H1 (cell line): ENCODE measurements around the gene GALNT17. TPM values are rescaled to one million over a fixed set of nuclear protein-coding genes. Genes with fewer than 3 reads are reported as not detected.
A peak's percentile ranks its signal among the peaks of the same experiment; 100 is the strongest.

Source experiments
- CTCF ChIA-PET: fragments of 300-600 bp; sonication (Branson Sonifier 250); formaldehyde crosslinking; loops from one replicate; lab custom pipeline; 2021; ENCODE audit not compliant: partially characterized antibody; lab: Charles Lee
- POLR2A ChIA-PET: fragments of 300-600 bp; sonication (Branson Sonifier 250); formaldehyde crosslinking; loops from one replicate; lab custom pipeline; 2021; ENCODE audit warnings: inconsistent platforms; ENCODE audit not compliant: partially characterized antibody; lab: Charles Lee
- DNase-seq, 2 experiments: peaks; one replicate each; pipeline versions ENCODE4 v3.0.0 to v3.0.0-alpha.2; 2010 to 2022; ENCODE audit warnings: low spot score in 2 of 2, low read depth in 1 of 2, mixed read lengths in 1 of 2
- FAIRE-seq: peaks from 2 replicates; lab custom pipeline; 2011; peaks lifted over from hg19 to GRCh38; lab: Jason Lieb, UNC
- H2AFZ ChIP-seq: 2 replicates; pipeline ENCODE4 v1.8.1; 2012; ENCODE audit warnings: low read length, inconsistent platforms
- H2AK5ac ChIP-seq: 2 replicates; pipeline ENCODE4 v1.6.1; 2013; ENCODE audit warnings: low read depth, low read length
- H2BK120ac ChIP-seq: replicated peaks from 2 replicates; pipeline ENCODE3; 2013; ENCODE audit warnings: low read depth, low read length, inconsistent platforms
- H2BK12ac ChIP-seq: 2 replicates; pipeline ENCODE4 v1.6.1; 2013; ENCODE audit warnings: low read depth, low read length
- H2BK15ac ChIP-seq: 2 replicates; pipeline ENCODE4 v1.6.1; 2013; ENCODE audit warnings: low read length
- H2BK20ac ChIP-seq: 2 replicates; pipeline ENCODE4 v1.6.1; 2013; ENCODE audit warnings: low read length
- H2BK5ac ChIP-seq: 2 replicates; pipeline ENCODE4 v1.6.1; 2013; ENCODE audit warnings: low read depth, low read length
- H3K14ac ChIP-seq: 2 replicates; pipeline ENCODE4 v1.6.1; 2013; ENCODE audit warnings: inconsistent platforms; ENCODE audit not compliant: insufficient read length
- H3K18ac ChIP-seq: 2 replicates; pipeline ENCODE4 v1.6.1; 2013; ENCODE audit warnings: low read length; ENCODE audit errors: extremely low read depth
- H3K23ac ChIP-seq: 2 replicates; pipeline ENCODE4 v1.6.1; 2013; ENCODE audit warnings: inconsistent platforms; ENCODE audit not compliant: insufficient read length
- H3K23me2 ChIP-seq: 2 replicates; pipeline ENCODE4 v1.6.1; 2013; ENCODE audit warnings: low read depth, low read length
- H3K27ac ChIP-seq: 2 replicates; pipeline ENCODE4 v1.6.1; 2011; ENCODE audit warnings: low read depth, low read length, inconsistent platforms
- H3K27me3 ChIP-seq, 4 experiments: replicated peaks in 1 of 4; 1 replicate in 1 of 4; 2 replicates in 3 of 4; pipeline versions ENCODE4 v1.6.1 to v1.8.1; 2011 to 2013; ENCODE audit warnings: low read length in 3 of 4, mild to moderate bottlenecking in 3 of 4, inconsistent platforms in 2 of 4, mixed read lengths in 2 of 4, moderate library complexity in 1 of 4; ENCODE audit not compliant: control insufficient read depth in 3 of 4, insufficient read depth in 3 of 4; ENCODE audit errors: extremely low read depth in 1 of 4
- H3K36me3 ChIP-seq, 4 experiments: 2 replicates each; pipeline versions ENCODE4 v1.6.1 to v1.8.1; 2011 to 2013; ENCODE audit warnings: mild to moderate bottlenecking in 4 of 4, low read length in 3 of 4, moderate library complexity in 2 of 4, control low read depth in 1 of 4, inconsistent platforms in 1 of 4; ENCODE audit not compliant: insufficient read depth in 4 of 4, control insufficient read depth in 2 of 4
- H3K4ac ChIP-seq: replicated peaks from 2 replicates; pipeline ENCODE3; 2013; ENCODE audit warnings: low read length, low read depth, mixed read lengths, inconsistent platforms; ENCODE audit not compliant: insufficient read length
- H3K4me1 ChIP-seq, 4 experiments: replicated peaks in 1 of 4; 1 replicate in 1 of 4; 2 replicates in 3 of 4; pipeline versions ENCODE4 v1.6.1 to v1.8.1; 2011 to 2013; ENCODE audit warnings: low read length in 3 of 4, inconsistent platforms in 2 of 4, mixed read lengths in 1 of 4; ENCODE audit not compliant: insufficient read depth in 4 of 4, control insufficient read depth in 3 of 4
- H3K4me2 ChIP-seq, 2 experiments: 2 replicates each; pipeline versions ENCODE4 v1.6.1 to v1.8.1; 2011 to 2013; ENCODE audit warnings: low read depth in 2 of 2, low read length in 2 of 2, control low read depth in 1 of 2, inconsistent platforms in 1 of 2, mild to moderate bottlenecking in 1 of 2; ENCODE audit not compliant: insufficient read depth in 1 of 2
- H3K4me3 ChIP-seq, 4 experiments: fragments of 200-600, 300-600 bp in 1 of 4; sonication (generic), shearing (Covaris generic), sonication (Bioruptor Twin) in 1 of 4; 2 replicates each; pipeline versions ENCODE4 v1.5.1 to v1.8.1; 2011 to 2016; ENCODE audit warnings: low read length in 4 of 4, low read depth in 3 of 4, control low read depth in 2 of 4, inconsistent platforms in 2 of 4, mild to moderate bottlenecking in 2 of 4, mixed read lengths in 1 of 4, moderate library complexity in 1 of 4; ENCODE audit not compliant: insufficient read depth in 2 of 4; ENCODE audit errors: extremely low read depth in 1 of 4
- H3K56ac ChIP-seq: replicated peaks from 2 replicates; pipeline ENCODE3; 2013; ENCODE audit warnings: low read depth, mild to moderate bottlenecking, mixed read lengths, low read length, inconsistent platforms; ENCODE audit not compliant: insufficient read length
- H3K79me1 ChIP-seq: 2 replicates; pipeline ENCODE4 v1.6.1; 2013; ENCODE audit warnings: low read depth, low read length, control low read depth
- H3K79me2 ChIP-seq, 2 experiments: 2 replicates each; pipeline versions ENCODE4 v1.6.1 to v1.8.1; 2012 to 2013; ENCODE audit warnings: low read length in 2 of 2, mild to moderate bottlenecking in 2 of 2, inconsistent platforms in 1 of 2; ENCODE audit not compliant: insufficient read depth in 2 of 2, control insufficient read depth in 1 of 2
- H3K9ac ChIP-seq, 4 experiments: replicated peaks in 1 of 4; 1 replicate in 1 of 4; 2 replicates in 3 of 4; pipeline versions ENCODE4 v1.6.1 to v1.8.1; 2011 to 2013; ENCODE audit warnings: low read depth in 3 of 4, low read length in 3 of 4, control low read depth in 2 of 4, mild to moderate bottlenecking in 2 of 4, moderate library complexity in 2 of 4, inconsistent platforms in 1 of 4; ENCODE audit errors: extremely low read depth in 1 of 4
- H3K9me3 ChIP-seq, 2 experiments: 2 replicates each; pipeline versions ENCODE4 v1.6.1 to v1.8.1; 2012 to 2013; ENCODE audit warnings: mild to moderate bottlenecking in 2 of 2, moderate library complexity in 2 of 2, control low read depth in 1 of 2, inconsistent platforms in 1 of 2, low read depth in 1 of 2, low read length in 1 of 2, mixed read lengths in 1 of 2; ENCODE audit not compliant: insufficient read depth in 2 of 2
- H4K20me1 ChIP-seq, 2 experiments: replicated peaks in 1 of 2; 2 replicates each; pipeline versions ENCODE3 to v1.8.1; 2011 to 2013; ENCODE audit warnings: inconsistent platforms in 2 of 2, low read length in 2 of 2, mild to moderate bottlenecking in 1 of 2; ENCODE audit not compliant: insufficient read depth in 2 of 2, control insufficient read depth in 1 of 2
- H4K5ac ChIP-seq: 2 replicates; pipeline ENCODE4 v1.6.1; 2013; ENCODE audit warnings: low read length, low read depth, mixed read lengths, inconsistent platforms; ENCODE audit not compliant: insufficient read length
- H4K8ac ChIP-seq: 2 replicates; pipeline ENCODE4 v1.8.0; 2013; ENCODE audit warnings: mild to moderate bottlenecking, moderate library complexity, low read length, inconsistent platforms; ENCODE audit not compliant: insufficient read depth; ENCODE audit errors: extremely low read depth
- H4K91ac ChIP-seq: replicated peaks from 2 replicates; pipeline ENCODE3; 2013; ENCODE audit warnings: low read length, mixed read lengths, inconsistent platforms; ENCODE audit not compliant: insufficient read length
- CEBPB ChIP-seq: IDR thresholded peaks from 2 replicates; pipeline ENCODE4 v1.6.1; 2012; ENCODE audit warnings: low read depth, low read length
- PHF8 ChIP-seq: fragments of 200-600 bp; sonication (generic); conservative IDR thresholded peaks from 2 replicates; pipeline ENCODE4 v1.7.1; 2012; ENCODE audit warnings: low read depth, mild to moderate bottlenecking, inconsistent platforms, low read length, moderate library complexity
- RAD21 ChIP-seq, 2 experiments: IDR thresholded peaks in 1 of 2; conservative IDR thresholded peaks in 1 of 2; 2 replicates each; pipeline ENCODE4 v1.6.1; 2011; ENCODE audit warnings: low read depth in 2 of 2, low read length in 2 of 2, improper control_type of control experiment in 1 of 2, inconsistent platforms in 1 of 2, mild to moderate bottlenecking in 1 of 2, moderate library complexity in 1 of 2
- WGBS, 2 experiments: shearing (Covaris generic) in 1 of 2; methylation state at CpG; one replicate each; pipeline versions ENCODE4 v1.1.6 to v1.1.7; 2013 to 2015; ENCODE audit warnings: low lambda C conversion rate in 2 of 2, mixed read lengths in 2 of 2, inconsistent platforms in 1 of 2, low coverage in 1 of 2, missing lambda C conversion rate in 1 of 2; ENCODE audit not compliant: insufficient replicate concordance in 2 of 2, insufficient coverage in 1 of 2, insufficient read length in 1 of 2; ENCODE audit errors: extremely low coverage in 1 of 2, missing lambda C conversion rate in 1 of 2; 5-methylcytosine and 5-hydroxymethylcytosine counted together
- polyA plus RNA-seq, 7 experiments: library from polyadenylated mRNA; depleted of rRNA in 3 of 7; stranded (reverse) in 5 of 7; unstranded in 2 of 7; fragments of >200 nt in 5 of 7; fragments of 200-250 nt in 2 of 7; gene quantifications; 1 replicate in 5 of 7; 2 replicates in 1 of 7; 4 replicates in 1 of 7; pipeline versions ENCODE4 v1.2.1 to v1.2.3, GENCODE V29; 2011 to 2013; ENCODE audit warnings: missing spikeins in 2 of 7, mixed read lengths in 2 of 7
- total RNA-seq: library from RNA; stranded (reverse); fragmentation: NEBNext Ultra II Directional; extraction: Animal tissue kit (Norgen Biotek cat#: 25700); gene quantifications from 2 replicates; pipeline ENCODE4 v1.2.1, GENCODE V29; 2021

Gene GALNT17
- total and polyA plus RNA-seq, 2 of the 8 experiments (the other 6 are each of a cell fraction or from before 2014, with no cell fraction given) = 37.7 to 47.0 TPM

GRCh38 chr7:71637578-71637977 lies 505.6 kb downstream of the GALNT17 start:
- Histone ChIP-seq H3K18ac (peak overlapping the region; percentile 52; the same call in 1 of the 2 replicates), H3K4me1 (peaks cover 2 to 13% (median 6%) of the 10 kb centered on the region in 4 experiments), H4K8ac (no peak overlapping the region; the same call in 1 of the 2 replicates), H3K27ac (no peak overlapping the region), H3K36me3 (no peaks in the 10 kb centered on the region), H3K27me3 (no peaks in the 10 kb centered on the region), H2AFZ (no peak overlapping the region), H3K9me3 (no peaks in the 10 kb centered on the region), H3K79me1 (no peaks in the 10 kb centered on the region), H3K4me3 (no peak overlapping the region), H3K23ac (no peak overlapping the region), H2BK15ac (peak overlapping the region; percentile 98), H2AK5ac (no peak overlapping the region), H3K4ac (no peak overlapping the region), H2BK12ac (no peak overlapping the region; the same call in 1 of the 2 replicates), H3K4me2 (no peak overlapping the region), H2BK20ac (peak overlapping the region; percentile 2; the same call in 1 of the 2 replicates), H3K23me2 (no peaks in the 10 kb centered on the region), H2BK5ac (no peak overlapping the region), H4K91ac (peak overlapping the region; percentile 50), H4K5ac (no peak overlapping the region), H3K14ac (no peak overlapping the region), H3K9ac (no peak overlapping the region), H4K20me1 (no peaks in the 10 kb centered on the region), H3K79me2 (no peaks in the 10 kb centered on the region), H2BK120ac (no peak overlapping the region), H3K56ac (no peak overlapping the region)
- CTCF ChIA-PET = interaction anchor here (1.2 kb wide), 1 partner anchor 34 kb away, joined by 3 read pairs; no protein-coding TSS in a partner anchor
- DNase-seq (no peak), FAIRE-seq (no peak)
- POLR2A ChIA-PET = interaction anchor here (0.7 kb wide), 1 partner anchor 756 kb away, joined by 4 read pairs; no protein-coding TSS in a partner anchor
- WGBS, 2 experiments = 88% methylated on average over 6 of the region's 6 CpGs; no CpG with 5 or more reads in 1 of the 2 experiments
- TF ChIP-seq CEBPB (peak; percentile 77), RAD21 (IDR thresholded peaks at IDR 0.05 in 1 of 2, conservative IDR thresholded peaks at IDR 0.05 in 1 of 2; ENCODE audit: low read depth in 2 of 2, low read length in 2 of 2) (no peak), PHF8 (no peak)
